GM19468 (cell line): ENCODE data around the gene POU2F1.
A peak's percentile ranks its signal among the peaks of the same experiment; 100 is the strongest.

Experiments
- ATAC-seq: cut with Tn5 transposase; IDR thresholded peaks from one replicate; pipeline ENCODE4 v1.9.1; 2021; ENCODE audit warnings: mild to moderate bottlenecking, moderate library complexity, moderate number of reproducible peaks; ENCODE audit not compliant: unreplicated experiment; ENCODE audit errors: extremely low read depth

POU2F1 gene

GRCh38 chr1:167266965-167267364 lies 46.3 kb downstream of the POU2F1 start:
- no peak for ATAC-seq

GRCh38 chr1:167268347-167268787 lies 47.7 kb downstream of the POU2F1 start:
- no peak for ATAC-seq

GRCh38 chr1:167270349-167271092 lies 49.8 kb downstream of the POU2F1 start:
- no peak for ATAC-seq

- ATAC-seq, result no peak
These were observed 51.8 kb downstream of the POU2F1 start for GRCh38 chr1:167272369-167272957.

GRCh38 chr1:167273027-167273800 lies 52.5 kb downstream of the POU2F1 start:
- ATAC-seq, result no peak

- no peak for ATAC-seq
These were observed 53.4 kb downstream of the POU2F1 start for GRCh38 chr1:167274061-167274460.

GRCh38 chr1:167276969-167277368 lies 56.3 kb downstream of the POU2F1 start:
- peak; percentile 57 for ATAC-seq

GRCh38 chr1:167278497-167278896 lies 57.8 kb downstream of the POU2F1 start:
- no peak for ATAC-seq

- no peak for ATAC-seq
These were observed 60.2 kb downstream of the POU2F1 start for GRCh38 chr1:167280912-167281311.

GRCh38 chr1:167288390-167289074 lies 67.8 kb downstream of the POU2F1 start:
- no peak for ATAC-seq

- no peak for ATAC-seq
These were observed 68.4 kb downstream of the POU2F1 start for GRCh38 chr1:167289075-167289442.

- ATAC-seq, result no peak
These were observed 69.3 kb downstream of the POU2F1 start for GRCh38 chr1:167289966-167290365.

- no peak for ATAC-seq
These were observed 71.0 kb downstream of the POU2F1 start for GRCh38 chr1:167291539-167292185.

- ATAC-seq, result no peak
These were observed 71.5 kb downstream of the POU2F1 start for GRCh38 chr1:167292216-167292615.

- no peak for ATAC-seq
These were observed 72.4 kb downstream of the POU2F1 start for GRCh38 chr1:167293057-167293456.

- ATAC-seq, result no peak
These were observed 73.8 kb downstream of the POU2F1 start for GRCh38 chr1:167294528-167294927.

GRCh38 chr1:167297222-167298214 lies 76.8 kb downstream of the POU2F1 start:
- no peak for ATAC-seq

- no peak for ATAC-seq
These were observed 77.6 kb downstream of the POU2F1 start for GRCh38 chr1:167298325-167298724.

- ATAC-seq, result no peak
These were observed 80.7 kb downstream of the POU2F1 start for GRCh38 chr1:167301355-167301754.
